ENCODE data around the gene GTPBP1. TPM values are rescaled to one million over a fixed set of nuclear protein-coding genes. Genes with fewer than 3 reads are reported as not detected.
A peak's percentile ranks its signal among the peaks of the same experiment; 100 is the strongest.

The GTPBP1 gene
- total RNA-seq, 1 donor from 2014 or later: 73.1 TPM

DNA sequence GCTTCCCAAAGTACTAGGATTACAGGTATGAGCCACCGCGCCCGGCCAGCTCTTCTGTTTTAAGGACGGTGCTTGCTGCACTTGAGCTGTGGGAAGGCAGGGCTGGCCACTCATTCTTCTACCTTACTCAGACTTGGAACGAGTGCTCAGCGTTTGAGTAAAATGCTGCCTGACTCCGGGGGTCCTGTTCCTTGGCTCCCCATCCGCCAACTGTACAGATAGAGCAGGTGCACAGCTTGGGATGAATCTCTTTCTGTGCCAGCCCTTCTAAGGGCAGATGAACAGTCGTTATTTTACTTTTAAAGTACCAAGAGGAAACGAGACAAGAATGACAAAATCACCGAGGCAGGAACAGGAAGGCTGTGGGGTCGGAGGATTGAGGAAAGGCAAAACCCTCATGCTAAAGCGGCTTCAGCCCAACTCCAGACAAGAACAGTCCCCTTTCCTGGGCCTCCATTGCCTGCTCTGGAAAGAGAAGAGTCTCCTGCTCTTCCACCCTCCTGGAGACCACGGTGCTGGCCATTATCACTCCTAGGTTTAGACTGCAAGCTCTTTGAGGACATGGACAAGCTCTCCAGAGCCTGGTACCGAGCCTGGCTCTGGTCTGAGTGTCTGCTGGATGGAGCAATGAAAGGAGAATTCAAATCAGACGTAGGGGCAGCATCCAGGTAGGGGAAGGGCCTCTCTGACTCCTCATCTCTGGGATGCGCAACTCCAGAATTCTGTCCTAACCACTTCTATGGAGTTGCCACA is 51.1 kb downstream of the GTPBP1 start:
- TF ChIP-seq, protein P1, sequence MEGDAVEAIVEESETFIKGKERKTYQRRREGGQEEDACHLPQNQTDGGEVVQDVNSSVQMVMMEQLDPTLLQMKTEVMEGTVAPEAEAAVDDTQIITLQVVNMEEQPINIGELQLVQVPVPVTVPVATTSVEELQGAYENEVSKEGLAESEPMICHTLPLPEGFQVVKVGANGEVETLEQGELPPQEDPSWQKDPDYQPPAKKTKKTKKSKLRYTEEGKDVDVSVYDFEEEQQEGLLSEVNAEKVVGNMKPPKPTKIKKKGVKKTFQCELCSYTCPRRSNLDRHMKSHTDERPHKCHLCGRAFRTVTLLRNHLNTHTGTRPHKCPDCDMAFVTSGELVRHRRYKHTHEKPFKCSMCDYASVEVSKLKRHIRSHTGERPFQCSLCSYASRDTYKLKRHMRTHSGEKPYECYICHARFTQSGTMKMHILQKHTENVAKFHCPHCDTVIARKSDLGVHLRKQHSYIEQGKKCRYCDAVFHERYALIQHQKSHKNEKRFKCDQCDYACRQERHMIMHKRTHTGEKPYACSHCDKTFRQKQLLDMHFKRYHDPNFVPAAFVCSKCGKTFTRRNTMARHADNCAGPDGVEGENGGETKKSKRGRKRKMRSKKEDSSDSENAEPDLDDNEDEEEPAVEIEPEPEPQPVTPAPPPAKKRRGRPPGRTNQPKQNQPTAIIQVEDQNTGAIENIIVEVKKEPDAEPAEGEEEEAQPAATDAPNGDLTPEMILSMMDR (IDR thresholded peaks at IDR 0.05; ENCODE audit: unreplicated experiment): no peak
- peak overlapping the region; percentile 69 for H3K27ac Mint-ChIP-seq
- H3K36me3 Mint-ChIP-seq: peaks cover 4% of the 10 kb centered on the region
- no peak for DNase-seq (ENCODE audit: low spot score in 2 of 2, unreplicated experiment in 2 of 2)
- no peaks in the 10 kb centered on the region for H3K9me3 Mint-ChIP-seq
- H3K27me3 Mint-ChIP-seq (ENCODE audit: low read depth): no peaks in the 10 kb centered on the region
- H3K4me3 Mint-ChIP-seq: peak overlapping the region; percentile 75
- H3K4me1 Mint-ChIP-seq: peaks cover 29% of the 10 kb centered on the region

DNA sequence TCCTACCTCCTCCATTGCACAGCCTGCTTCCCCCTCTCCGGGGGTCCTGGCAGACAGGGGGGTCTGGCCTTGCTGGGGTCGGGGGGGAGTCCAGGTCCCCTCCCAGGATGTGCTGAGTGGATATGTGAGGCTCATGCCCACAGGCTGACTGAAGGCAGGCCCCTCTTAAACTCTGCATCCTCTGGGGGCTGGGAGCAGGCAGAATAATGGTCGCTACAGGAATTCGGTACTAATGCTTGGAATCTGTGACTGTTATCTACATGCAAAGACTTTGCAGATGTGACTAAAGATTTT is 51.7 kb downstream of the GTPBP1 start:
- Mint-ChIP-seq H3K36me3 (peaks cover 3% of the 10 kb centered on the region), H3K27me3 (ENCODE audit: low read depth) (no peaks in the 10 kb centered on the region), H3K4me1 (peaks cover 30% of the 10 kb centered on the region), H3K27ac (no peak overlapping the region), H3K4me3 (peak overlapping the region; percentile 75), H3K9me3 (no peaks in the 10 kb centered on the region)
- TF ChIP-seq, protein P1 (IDR thresholded peaks at IDR 0.05; ENCODE audit: unreplicated experiment): no peak
- no peak for DNase-seq (ENCODE audit: low spot score in 2 of 2, unreplicated experiment in 2 of 2)

DNA sequence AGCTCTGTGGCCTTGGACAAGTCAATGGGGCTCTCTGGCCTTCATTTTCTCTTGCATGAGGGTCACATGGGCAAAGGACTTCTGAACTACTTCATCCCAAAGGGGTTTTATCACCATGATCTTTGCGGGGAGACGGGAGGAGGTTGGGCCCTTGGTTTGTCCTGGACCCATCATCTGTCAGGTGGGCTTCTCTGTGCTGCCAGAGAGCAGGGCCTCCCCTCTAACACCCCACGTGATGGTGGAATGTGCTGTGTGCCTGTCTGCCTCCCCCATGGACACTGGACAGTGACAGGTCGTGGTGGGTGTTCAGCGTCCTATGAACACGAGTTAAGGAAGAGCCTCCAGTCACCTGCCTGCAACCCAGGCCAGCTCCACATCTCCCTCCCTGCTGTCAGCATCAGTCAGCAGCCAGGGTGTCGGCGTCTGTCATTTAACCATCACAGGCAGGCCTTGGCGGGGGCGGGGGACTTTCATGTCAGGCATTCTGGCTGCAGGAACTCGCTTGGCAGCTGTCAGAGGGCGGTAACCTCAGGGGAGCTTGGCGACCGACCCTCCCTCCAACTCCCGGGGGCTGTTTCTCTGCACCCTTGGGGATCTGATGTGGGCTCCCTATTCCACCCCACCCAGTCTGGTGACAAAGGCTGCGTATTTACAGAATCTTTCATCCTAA is 52.7 kb downstream of the GTPBP1 start:
- Mint-ChIP-seq H3K4me3 (no peak overlapping the region), H3K27ac (no peak overlapping the region), H3K36me3 (no peaks in the 10 kb centered on the region), H3K4me1 (peaks cover 32% of the 10 kb centered on the region), H3K27me3 (ENCODE audit: low read depth) (no peaks in the 10 kb centered on the region), H3K9me3 (no peaks in the 10 kb centered on the region)
- DNase-seq (ENCODE audit: low spot score in 2 of 2, unreplicated experiment in 2 of 2): no peak
- TF ChIP-seq, protein P1 (IDR thresholded peaks at IDR 0.05; ENCODE audit: unreplicated experiment): no peak

DNA sequence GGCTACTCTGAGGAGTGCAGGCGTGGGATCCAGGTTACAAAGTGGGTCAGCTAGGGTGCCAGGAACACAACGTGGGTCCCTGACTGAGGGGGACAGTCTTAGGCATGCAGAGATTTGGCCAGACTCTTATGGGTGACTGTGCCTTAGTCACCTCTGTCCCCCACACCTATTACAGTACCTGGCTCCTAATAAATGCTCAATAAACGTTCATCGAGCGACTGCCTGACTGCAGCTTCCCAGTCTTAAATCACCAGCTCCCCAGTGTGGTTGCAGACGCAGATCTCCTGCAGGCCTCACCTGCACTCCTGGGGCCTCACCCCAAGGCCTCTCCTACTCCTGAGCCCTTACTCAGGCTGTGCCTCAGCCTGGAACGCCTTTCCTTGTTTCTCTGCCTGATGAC is 53.3 kb downstream of the GTPBP1 start:
- TF ChIP-seq, protein P1 (IDR thresholded peaks at IDR 0.05; ENCODE audit: unreplicated experiment): no peak
- Mint-ChIP-seq H3K4me3 (no peak overlapping the region), H3K4me1 (peaks cover 27% of the 10 kb centered on the region), H3K36me3 (no peaks in the 10 kb centered on the region), H3K9me3 (no peaks in the 10 kb centered on the region), H3K27ac (no peak overlapping the region), H3K27me3 (ENCODE audit: low read depth) (no peaks in the 10 kb centered on the region)
- no peak for DNase-seq (ENCODE audit: low spot score in 2 of 2, unreplicated experiment in 2 of 2)

DNA sequence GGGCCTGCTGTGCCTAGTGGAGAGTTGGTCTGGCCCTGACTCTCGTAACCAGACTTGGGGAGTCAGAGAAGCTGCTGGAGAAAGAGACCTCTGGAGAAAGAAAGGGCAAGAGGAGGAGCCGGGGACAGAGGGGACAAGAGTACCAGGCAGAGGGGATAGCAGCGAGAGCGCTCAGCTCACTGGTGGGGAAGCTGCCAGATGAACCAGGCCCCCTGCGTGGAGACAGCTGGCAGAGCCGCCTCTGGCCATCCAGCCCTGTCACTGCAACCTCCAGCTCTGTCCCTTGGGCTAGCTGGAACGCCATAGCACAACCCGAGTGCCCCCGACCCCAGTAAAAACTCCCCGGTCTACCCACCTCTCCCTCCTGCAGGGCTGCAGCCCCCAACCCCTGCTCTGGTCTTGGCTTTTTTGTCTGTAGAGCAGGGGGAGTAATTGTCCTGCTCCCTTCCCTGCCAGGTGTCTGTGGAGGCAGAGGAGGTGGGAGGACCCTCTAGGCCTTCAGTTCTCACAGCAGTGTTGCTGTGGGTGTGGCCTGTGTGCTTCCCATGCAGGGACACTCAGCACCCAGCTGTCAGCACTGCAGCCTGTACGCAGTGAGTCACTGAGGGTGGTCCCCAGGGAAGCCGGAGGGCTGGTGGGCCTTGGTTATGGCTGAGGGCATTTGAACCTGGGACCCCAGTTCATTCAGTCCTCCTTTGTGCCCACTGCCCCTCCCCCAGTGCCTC is 54.9 kb downstream of the GTPBP1 start:
- TF ChIP-seq, protein P1 (IDR thresholded peaks at IDR 0.05; ENCODE audit: unreplicated experiment): no peak
- no peaks in the 10 kb centered on the region for H3K36me3 Mint-ChIP-seq
- H3K9me3 Mint-ChIP-seq: no peaks in the 10 kb centered on the region
- DNase-seq (ENCODE audit: low spot score in 2 of 2, unreplicated experiment in 2 of 2): no peak
- peaks cover 16% of the 10 kb centered on the region for H3K4me1 Mint-ChIP-seq
- H3K27me3 Mint-ChIP-seq (ENCODE audit: low read depth): no peaks in the 10 kb centered on the region
- H3K4me3 Mint-ChIP-seq: no peak overlapping the region
- H3K27ac Mint-ChIP-seq: no peak overlapping the region
